ENCODE data around the gene SLC6A8. TPM values are rescaled to one million over a fixed set of nuclear protein-coding genes. Genes with fewer than 3 reads are reported as not detected.
A peak's percentile ranks its signal among the peaks of the same experiment; 100 is the strongest.
"Not testable (repeated sequence)": the region's sequence is repeated elsewhere in the genome, so short reads cannot be mapped to it uniquely, and the experiment has no call there.

Gene SLC6A8
- total RNA-seq, 1 donor from 2014 or later: 74.1 TPM

- no peak for DNase-seq (ENCODE audit: extremely low spot score, unreplicated experiment)
- no peaks in the 10 kb centered on the region for H3K36me3 Mint-ChIP-seq (ENCODE audit: unreplicated experiment)
- H3K4me3 Mint-ChIP-seq (ENCODE audit: unreplicated experiment): peak overlapping the region; percentile 64
- no peaks in the 10 kb centered on the region for H3K9me3 Mint-ChIP-seq (ENCODE audit: unreplicated experiment)
- TF ChIP-seq CTCF (IDR thresholded peaks at IDR 0.05): no peak
- peaks cover 12% of the 10 kb centered on the region for H3K4me1 Mint-ChIP-seq (ENCODE audit: unreplicated experiment)
- no peak overlapping the region for H3K27ac Mint-ChIP-seq (ENCODE audit: unreplicated experiment)
- H3K27me3 Mint-ChIP-seq (ENCODE audit: unreplicated experiment): no peaks in the 10 kb centered on the region
Observed at GRCh38 chrX:153689654-153690465, 2.1 kb downstream of the SLC6A8 start.

- no peak for DNase-seq (ENCODE audit: extremely low spot score, unreplicated experiment)
- no peaks in the 10 kb centered on the region for H3K9me3 Mint-ChIP-seq (ENCODE audit: unreplicated experiment)
- no peaks in the 10 kb centered on the region for H3K27me3 Mint-ChIP-seq (ENCODE audit: unreplicated experiment)
- H3K4me1 Mint-ChIP-seq (ENCODE audit: unreplicated experiment): peaks cover 12% of the 10 kb centered on the region
- H3K4me3 Mint-ChIP-seq (ENCODE audit: unreplicated experiment): peak overlapping the region; percentile 35
- no peak for TF ChIP-seq CTCF (IDR thresholded peaks at IDR 0.05)
- H3K27ac Mint-ChIP-seq (ENCODE audit: unreplicated experiment): no peak overlapping the region
- H3K36me3 Mint-ChIP-seq (ENCODE audit: unreplicated experiment): no peaks in the 10 kb centered on the region
Observed at GRCh38 chrX:153690466-153690865, 2.7 kb downstream of the SLC6A8 start.

- peaks cover 12% of the 10 kb centered on the region for H3K4me1 Mint-ChIP-seq (ENCODE audit: unreplicated experiment)
- H3K27me3 Mint-ChIP-seq (ENCODE audit: unreplicated experiment); H3K27ac Mint-ChIP-seq (ENCODE audit: unreplicated experiment); H3K9me3 Mint-ChIP-seq (ENCODE audit: unreplicated experiment); DNase-seq (ENCODE audit: extremely low spot score, unreplicated experiment); H3K36me3 Mint-ChIP-seq (ENCODE audit: unreplicated experiment); H3K4me3 Mint-ChIP-seq (ENCODE audit: unreplicated experiment): not testable (repeated sequence)
Observed at GRCh38 chrX:153691032-153691827, 3.5 kb downstream of the SLC6A8 start.

GRCh38 chrX:153692003-153692402 is 4.3 kb downstream of the SLC6A8 start:
- H3K27me3 Mint-ChIP-seq (ENCODE audit: unreplicated experiment): no peaks in the 10 kb centered on the region
- no peak overlapping the region for H3K27ac Mint-ChIP-seq (ENCODE audit: unreplicated experiment)
- TF ChIP-seq CTCF (IDR thresholded peaks at IDR 0.05): no peak
- DNase-seq (ENCODE audit: extremely low spot score, unreplicated experiment): no peak
- H3K4me1 Mint-ChIP-seq (ENCODE audit: unreplicated experiment): peaks cover 9% of the 10 kb centered on the region
- H3K36me3 Mint-ChIP-seq (ENCODE audit: unreplicated experiment): no peaks in the 10 kb centered on the region
- no peaks in the 10 kb centered on the region for H3K9me3 Mint-ChIP-seq (ENCODE audit: unreplicated experiment)
- H3K4me3 Mint-ChIP-seq (ENCODE audit: unreplicated experiment): no peak overlapping the region

- Mint-ChIP-seq H3K27me3 (ENCODE audit: unreplicated experiment) (no peaks in the 10 kb centered on the region), H3K9me3 (ENCODE audit: unreplicated experiment) (no peaks in the 10 kb centered on the region), H3K4me1 (ENCODE audit: unreplicated experiment) (peaks cover 9% of the 10 kb centered on the region), H3K4me3 (ENCODE audit: unreplicated experiment) (no peak overlapping the region), H3K36me3 (ENCODE audit: unreplicated experiment) (no peaks in the 10 kb centered on the region), H3K27ac (ENCODE audit: unreplicated experiment) (no peak overlapping the region)
- no peak for TF ChIP-seq CTCF (IDR thresholded peaks at IDR 0.05)
- no peak for DNase-seq (ENCODE audit: extremely low spot score, unreplicated experiment)
Observed at GRCh38 chrX:153692611-153693156, 5.0 kb downstream of the SLC6A8 start.

Data from osteocyte (in vitro differentiated cells).